VCaP (cell line): ENCODE measurements around the gene ARID1B.

ENCODE experiments used
- H3K27ac ChIP-seq: fragments of 450-650 bp; 2 replicates; pipeline ENCODE4 v1.5.1; 2017
- CTCF ChIP-seq: fragments of 450-650 bp; conservative IDR thresholded peaks from 2 replicates; pipeline ENCODE4 v1.5.1; 2017; ENCODE audit warnings: mild to moderate bottlenecking, moderate library complexity

Gene ARID1B

GRCh38 chr6:157055863-157056262, 278.7 kb downstream of the ARID1B start:
- no peak overlapping the region for H3K27ac ChIP-seq
- no peak for TF ChIP-seq CTCF

GRCh38 chr6:157056275-157056674, 279.1 kb downstream of the ARID1B start:
- H3K27ac ChIP-seq, result no peak overlapping the region

GRCh38 chr6:157058574-157058973, 281.4 kb downstream of the ARID1B start:
- H3K27ac ChIP-seq, result no peak overlapping the region
- no peak for TF ChIP-seq CTCF

More at GRCh38 chr6:157056275-157056674, 279.1 kb downstream of the ARID1B start:
- TF ChIP-seq CTCF, result no peak

- H3K27ac ChIP-seq, result no peak overlapping the region
- TF ChIP-seq CTCF, result no peak
These were observed 282.6 kb downstream of the ARID1B start for GRCh38 chr6:157059781-157060180.

- no peak overlapping the region for H3K27ac ChIP-seq
- no peak for TF ChIP-seq CTCF
These were observed 283.3 kb downstream of the ARID1B start for GRCh38 chr6:157060440-157060952.

GRCh38 chr6:157061770-157062594, 284.8 kb downstream of the ARID1B start:
- no peak overlapping the region; the same call in 1 of the 2 replicates for H3K27ac ChIP-seq
- no peak for TF ChIP-seq CTCF

- peak overlapping the region; percentile 62 for H3K27ac ChIP-seq
- TF ChIP-seq CTCF, result no peak
These were observed 286.2 kb downstream of the ARID1B start for GRCh38 chr6:157063176-157063905.
